Thoracic aorta (tissue), 2 donors: ENCODE measurements around the gene CSF3. TPM values are rescaled to one million over a fixed set of nuclear protein-coding genes. Genes with fewer than 3 reads are reported as not detected.

Experiments used
- ATAC-seq: fragments of 150-250 bp; one replicate; pipeline ENCODE4 v1.8.0; 2017; ENCODE audit warnings: low read depth; ENCODE audit not compliant: insufficient number of reproducible peaks, low FRiP score
- DNase-seq: peaks from one replicate; pipeline ENCODE4 v3.0.0-alpha.2; 2020; ENCODE audit warnings: low spot score
- H3K27ac ChIP-seq, 2 donors: fragments of 200-600 bp; sonication (generic); 1 replicate in 1 of 2; 2 replicates in 1 of 2; pipeline ENCODE4 v1.5.1; 2016; ENCODE audit warnings: mild to moderate bottlenecking in 2 of 2, moderate library complexity in 2 of 2
- H3K27me3 ChIP-seq: fragments of 200-600 bp; sonication (generic); replicated peaks from 2 replicates; pipeline ENCODE4 v1.6.0; 2016; ENCODE audit warnings: mild to moderate bottlenecking; ENCODE audit not compliant: insufficient read depth
- H3K36me3 ChIP-seq: fragments of 200-600 bp; sonication (generic); one replicate; pipeline ENCODE4 v1.5.1; 2016
- H3K4me1 ChIP-seq, 2 donors: fragments of 200-600 bp; sonication (generic); 1 replicate in 1 of 2; 2 replicates in 1 of 2; pipeline versions ENCODE4 v1.5.1 to v1.6.0; 2016; ENCODE audit warnings: low read depth in 2 of 2, mild to moderate bottlenecking in 1 of 2; ENCODE audit not compliant: control insufficient read depth in 1 of 2
- H3K4me3 ChIP-seq: fragments of 200-600 bp; sonication (generic); 2 replicates; pipeline ENCODE4 v1.5.1; 2016; ENCODE audit warnings: mild to moderate bottlenecking
- H3K9me3 ChIP-seq: fragments of 200-600 bp; sonication (generic); 2 replicates; pipeline ENCODE4 v1.5.1; 2016
- total RNA-seq, 2 donors: library from RNA; depleted of rRNA; stranded (reverse); fragments of >200 nt; gene quantifications; one replicate each; pipeline versions ENCODE4 v1.1.0 to v1.2.3, GENCODE V29; 2016
- TF ChIP-seq, protein P1 (sequence below): fragments of 200-600 bp; sonication (generic); IDR thresholded peaks from one replicate; pipeline ENCODE4 v1.5.1; 2019; ENCODE audit warnings: antibody characterized with exemption

Gene CSF3
- total RNA-seq, 2 donors from 2014 or later: 43.2 TPM; not detected in 1

DNA sequence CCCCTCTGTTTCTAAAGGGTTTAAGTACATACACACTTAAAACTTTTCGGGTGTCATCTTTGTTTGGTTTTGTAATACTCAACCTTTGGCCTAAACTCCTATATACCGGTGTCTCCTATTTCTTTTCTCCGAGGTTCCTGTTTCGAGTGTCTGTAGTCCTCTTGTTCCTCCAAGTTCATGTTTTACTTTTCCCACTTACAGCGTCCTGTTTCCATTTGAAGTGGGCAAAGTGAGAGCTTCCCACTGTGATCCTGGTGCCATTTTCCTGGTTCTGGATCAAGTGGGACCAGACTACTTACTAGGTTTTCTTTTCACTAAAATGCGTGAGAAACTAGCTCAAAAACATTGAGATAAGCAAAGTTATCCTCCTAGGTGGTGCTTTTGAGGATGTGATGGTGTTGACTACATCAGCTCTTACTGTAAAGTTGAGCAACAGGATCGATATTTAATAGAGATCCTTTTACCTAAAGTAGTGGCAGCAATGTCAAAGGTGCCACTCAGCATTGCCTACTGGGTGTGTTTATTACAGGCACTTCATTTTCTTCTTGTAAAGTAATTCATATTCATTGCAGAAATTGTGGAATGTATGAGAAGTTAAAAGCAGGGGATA lies 33.4 kb upstream of the CSF3 start:
- Histone ChIP-seq H3K27ac (no peak overlapping the region), H3K4me1 (peaks cover 16 to 33% of the 10 kb centered on the region in 2 donors)

DNA sequence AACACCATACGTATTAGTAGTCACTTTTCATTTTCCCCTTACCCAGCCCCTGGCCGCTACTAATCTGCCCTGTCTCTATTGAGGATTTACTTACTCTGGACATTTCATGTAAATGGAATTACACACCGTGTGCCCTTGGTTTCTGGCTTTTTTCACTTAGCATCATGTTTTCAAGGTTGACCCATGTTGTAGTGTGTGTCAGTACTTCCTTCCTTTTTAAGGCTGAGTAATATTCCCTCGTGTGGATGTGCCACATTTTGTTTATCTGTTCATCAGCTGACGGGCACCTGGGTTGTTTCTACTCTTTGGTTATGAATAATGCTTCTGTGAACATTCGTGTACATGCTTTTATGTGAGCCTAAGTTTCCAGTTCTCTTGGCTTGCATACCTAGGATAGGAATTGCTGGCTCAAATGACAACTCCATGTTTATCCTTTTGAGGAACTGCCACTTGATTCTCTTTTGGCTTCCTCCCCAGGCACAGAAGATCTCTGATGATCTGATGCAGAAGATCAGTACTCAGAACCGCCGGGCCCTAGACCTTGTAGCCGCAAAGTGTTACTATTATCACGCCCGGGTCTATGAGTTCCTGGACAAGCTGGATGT lies 26.9 kb upstream of the CSF3 start:
- H3K4me3 ChIP-seq: no peak overlapping the region
- H3K9me3 ChIP-seq: no peaks in the 10 kb centered on the region
- H3K4me1 ChIP-seq: peaks cover 0 to 3% of the 10 kb centered on the region in 2 donors
- DNase-seq (no peak), ATAC-seq (no peak)
- no peaks in the 10 kb centered on the region for H3K27me3 ChIP-seq
- H3K27ac ChIP-seq: no peak overlapping the region
- H3K36me3 ChIP-seq: peaks cover 89% of the 10 kb centered on the region
- TF ChIP-seq, protein P1, sequence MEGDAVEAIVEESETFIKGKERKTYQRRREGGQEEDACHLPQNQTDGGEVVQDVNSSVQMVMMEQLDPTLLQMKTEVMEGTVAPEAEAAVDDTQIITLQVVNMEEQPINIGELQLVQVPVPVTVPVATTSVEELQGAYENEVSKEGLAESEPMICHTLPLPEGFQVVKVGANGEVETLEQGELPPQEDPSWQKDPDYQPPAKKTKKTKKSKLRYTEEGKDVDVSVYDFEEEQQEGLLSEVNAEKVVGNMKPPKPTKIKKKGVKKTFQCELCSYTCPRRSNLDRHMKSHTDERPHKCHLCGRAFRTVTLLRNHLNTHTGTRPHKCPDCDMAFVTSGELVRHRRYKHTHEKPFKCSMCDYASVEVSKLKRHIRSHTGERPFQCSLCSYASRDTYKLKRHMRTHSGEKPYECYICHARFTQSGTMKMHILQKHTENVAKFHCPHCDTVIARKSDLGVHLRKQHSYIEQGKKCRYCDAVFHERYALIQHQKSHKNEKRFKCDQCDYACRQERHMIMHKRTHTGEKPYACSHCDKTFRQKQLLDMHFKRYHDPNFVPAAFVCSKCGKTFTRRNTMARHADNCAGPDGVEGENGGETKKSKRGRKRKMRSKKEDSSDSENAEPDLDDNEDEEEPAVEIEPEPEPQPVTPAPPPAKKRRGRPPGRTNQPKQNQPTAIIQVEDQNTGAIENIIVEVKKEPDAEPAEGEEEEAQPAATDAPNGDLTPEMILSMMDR: no peak

More for the DNA sequence above, 33.4 kb upstream of the CSF3 start:
- no peak for ATAC-seq
- H3K9me3 ChIP-seq: no peaks in the 10 kb centered on the region
- no peak for DNase-seq
- no peaks in the 10 kb centered on the region for H3K27me3 ChIP-seq
- H3K4me3 ChIP-seq: peak overlapping the region; percentile 97
- peaks cover 27% of the 10 kb centered on the region for H3K36me3 ChIP-seq
- TF ChIP-seq, protein P1: no peak

DNA sequence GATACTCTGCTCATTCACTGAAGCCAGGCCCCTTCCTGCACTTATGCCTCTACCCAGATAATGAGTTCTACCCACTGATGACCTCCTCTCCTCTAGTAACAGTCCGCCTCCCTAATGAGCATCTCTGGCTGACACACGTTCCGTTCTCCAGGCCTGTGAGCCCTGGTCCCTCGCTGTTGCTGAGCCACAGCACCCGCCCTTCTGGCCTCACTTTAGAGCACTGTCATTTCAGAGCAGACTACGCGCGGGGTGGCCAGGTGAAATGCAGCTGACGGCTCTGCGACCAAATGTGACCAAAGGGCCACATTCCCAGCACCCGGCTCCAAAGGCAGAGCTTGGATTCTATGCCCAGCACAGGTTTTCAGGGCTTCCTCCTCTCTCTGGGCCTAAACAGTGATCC lies 20.8 kb upstream of the CSF3 start:
- no peak for DNase-seq

DNA sequence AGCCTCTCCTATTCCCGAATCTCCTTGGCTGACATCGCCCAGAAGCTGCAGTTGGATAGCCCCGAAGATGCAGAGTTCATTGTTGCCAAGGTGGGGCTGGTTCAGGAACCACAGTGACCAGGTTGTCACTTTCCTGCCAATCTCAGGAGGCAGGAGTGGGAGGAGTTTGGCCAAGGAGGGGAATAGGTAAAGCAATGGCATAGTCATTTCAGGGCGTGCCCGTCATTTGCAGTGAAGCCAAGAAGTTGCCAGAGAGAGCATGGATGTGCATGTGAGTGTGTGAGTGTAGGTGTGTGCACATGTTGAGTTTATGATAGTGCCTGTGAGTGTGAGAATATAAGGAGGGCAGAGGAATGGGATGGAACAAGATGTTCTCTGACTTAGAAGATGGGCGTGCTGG lies 19.8 kb upstream of the CSF3 start:
- H3K36me3 ChIP-seq: peaks cover 57% of the 10 kb centered on the region
- no peaks in the 10 kb centered on the region for H3K4me1 ChIP-seq
- H3K27ac ChIP-seq: no peak overlapping the region
- H3K9me3 ChIP-seq: no peaks in the 10 kb centered on the region
- no peak for ATAC-seq
- H3K27me3 ChIP-seq: no peaks in the 10 kb centered on the region
- no peak overlapping the region for H3K4me3 ChIP-seq
- TF ChIP-seq, protein P1: no peak
- no peak for DNase-seq

More for the DNA sequence above, 20.8 kb upstream of the CSF3 start:
- Histone ChIP-seq H3K4me1 (no peaks in the 10 kb centered on the region), H3K27me3 (no peaks in the 10 kb centered on the region), H3K4me3 (no peak overlapping the region), H3K27ac (no peak overlapping the region), H3K9me3 (no peaks in the 10 kb centered on the region), H3K36me3 (peaks cover 66% of the 10 kb centered on the region)
- no peak for ATAC-seq
- TF ChIP-seq, protein P1: no peak

DNA sequence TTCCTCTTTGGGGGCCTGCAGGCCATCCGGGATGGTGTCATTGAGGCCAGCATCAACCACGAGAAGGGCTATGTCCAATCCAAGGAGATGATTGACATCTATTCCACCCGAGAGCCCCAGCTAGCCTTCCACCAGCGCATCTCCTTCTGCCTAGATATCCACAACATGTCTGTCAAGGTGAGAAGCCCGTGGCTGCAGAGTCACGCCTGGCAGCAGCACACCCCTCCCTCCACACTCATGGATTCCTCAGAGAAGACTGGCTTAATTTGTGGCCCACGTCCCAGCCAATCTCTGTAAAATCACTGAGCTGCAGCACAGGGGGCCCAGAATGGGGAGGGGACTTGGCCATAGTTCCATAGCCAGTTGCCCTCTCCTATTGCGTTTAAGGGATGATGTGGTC lies 19.1 kb upstream of the CSF3 start:
- peaks cover 50% of the 10 kb centered on the region for H3K36me3 ChIP-seq
- H3K4me3 ChIP-seq: no peak overlapping the region
- H3K4me1 ChIP-seq: no peaks in the 10 kb centered on the region
- H3K27me3 ChIP-seq: no peaks in the 10 kb centered on the region
- TF ChIP-seq, protein P1: no peak
- H3K27ac ChIP-seq: no peak overlapping the region
- no peak for DNase-seq
- no peaks in the 10 kb centered on the region for H3K9me3 ChIP-seq
- no peak for ATAC-seq
